ENCODE results near the gene GABRD.

GRCh38 chr1:2041887-2042286 is 22.7 kb downstream of the GABRD start:
- TF ChIP-seq CTCF (IDR thresholded peaks at IDR 0.05; ENCODE audit: low read depth, low read length): no peak
- no peak for TF ChIP-seq POLR2A (IDR thresholded peaks at IDR 0.05; ENCODE audit: extremely low read depth, insufficient read length)
- no peak for TF ChIP-seq MAX (IDR thresholded peaks at IDR 0.05; ENCODE audit: low read depth, low read length)
